Fibroblast of mammary gland (primary cell): ENCODE data around the gene COLGALT1.

Experiments
- DNase-seq: peaks from one replicate; pipeline ENCODE4 v3.0.0-alpha.2; 2010; ENCODE audit warnings: low read depth
- H3K4me3 ChIP-seq: 2 replicates; pipeline ENCODE4 v1.5.1; 2011; ENCODE audit warnings: low read depth, mild to moderate bottlenecking, low read length, moderate library complexity; ENCODE audit not compliant: control insufficient read depth
- CTCF ChIP-seq: conservative IDR thresholded peaks from 2 replicates; pipeline ENCODE4 v1.5.1; 2011; ENCODE audit warnings: low read depth, low read length, inconsistent platforms; ENCODE audit not compliant: control insufficient read depth, insufficient read depth

COLGALT1 gene

GRCh38 chr19:17556995-17557394 is 1.5 kb downstream of the COLGALT1 start:
- peak overlapping the region; percentile 90 for H3K4me3 ChIP-seq
- no peak for TF ChIP-seq CTCF
- no peak for DNase-seq

GRCh38 chr19:17557466-17557865 is 2.0 kb downstream of the COLGALT1 start:
- TF ChIP-seq CTCF = no peak
- H3K4me3 ChIP-seq = no peak overlapping the region
- no peak for DNase-seq

GRCh38 chr19:17560205-17560595 is 4.8 kb downstream of the COLGALT1 start:
- no peak overlapping the region for H3K4me3 ChIP-seq
- TF ChIP-seq CTCF = no peak
- peak; percentile 97 for DNase-seq

- H3K4me3 ChIP-seq = no peak overlapping the region
- DNase-seq = no peak
- TF ChIP-seq CTCF = no peak
These were observed 6.6 kb downstream of the COLGALT1 start for GRCh38 chr19:17562097-17562496.

- TF ChIP-seq CTCF = no peak
- DNase-seq = no peak
- no peak overlapping the region for H3K4me3 ChIP-seq
These were observed 7.1 kb downstream of the COLGALT1 start for GRCh38 chr19:17562561-17562960.

GRCh38 chr19:17564781-17565180 is 9.3 kb downstream of the COLGALT1 start:
- H3K4me3 ChIP-seq = no peak overlapping the region
- no peak for DNase-seq
- no peak for TF ChIP-seq CTCF

- DNase-seq = no peak
- no peak overlapping the region for H3K4me3 ChIP-seq
- no peak for TF ChIP-seq CTCF
These were observed 10.2 kb downstream of the COLGALT1 start for GRCh38 chr19:17565611-17566010.
